Ishikawa (cell line): Measurements from ENCODE around the gene GALNT5.

Experiments used
- CEBPB ChIP-seq: IDR thresholded peaks from 2 replicates; pipeline ENCODE4 v1.6.1; 2012
- CREB1 ChIP-seq: IDR thresholded peaks from 2 replicates; pipeline ENCODE4 v1.6.1; 2012; ENCODE audit warnings: low read depth
- EGR1 ChIP-seq: IDR thresholded peaks from 2 replicates; pipeline ENCODE4 v1.6.1; 2012
- EP300 ChIP-seq: IDR thresholded peaks from 2 replicates; pipeline ENCODE4 v1.6.1; 2012; ENCODE audit warnings: borderline replicate concordance
- FOXM1 ChIP-seq: IDR thresholded peaks from 2 replicates; pipeline ENCODE4 v1.6.1; 2012; ENCODE audit warnings: low read depth, borderline replicate concordance
- NFIC ChIP-seq: IDR thresholded peaks from 2 replicates; pipeline ENCODE4 v1.6.1; 2012
- RAD21 ChIP-seq: IDR thresholded peaks from 2 replicates; pipeline ENCODE4 v1.6.1; 2012; ENCODE audit warnings: low read depth
- REST ChIP-seq: IDR thresholded peaks from 2 replicates; pipeline ENCODE4 v1.6.1; 2012; ENCODE audit warnings: low read depth, mild to moderate bottlenecking
- TAF1 ChIP-seq: IDR thresholded peaks from 2 replicates; pipeline ENCODE4 v1.6.1; 2012; ENCODE audit warnings: low read depth, mild to moderate bottlenecking
- TCF12 ChIP-seq: IDR thresholded peaks from 2 replicates; pipeline ENCODE4 v1.6.1; 2012; ENCODE audit warnings: low read depth
- TEAD4 ChIP-seq: IDR thresholded peaks from 2 replicates; pipeline ENCODE4 v1.6.1; 2012
- YY1 ChIP-seq: IDR thresholded peaks from 2 replicates; pipeline ENCODE4 v1.6.1; 2012; ENCODE audit warnings: low read depth
- ZBTB7A ChIP-seq: IDR thresholded peaks from 2 replicates; pipeline ENCODE4 v1.6.1; 2012; ENCODE audit warnings: low read depth
- TF ChIP-seq, protein P1 (sequence below): IDR thresholded peaks from 2 replicates; pipeline ENCODE4 v1.6.1; 2012

GRCh38 chr2:157363612-157364101 lies 106.2 kb downstream of the GALNT5 start:
- TF ChIP-seq TAF1 (no peak), RAD21 (no peak), EGR1 (no peak), EP300 (no peak), NFIC (no peak), TEAD4 (no peak), CEBPB (no peak), REST (no peak), YY1 (no peak), FOXM1 (no peak), ZBTB7A (no peak), TCF12 (no peak), CREB1 (no peak)
- TF ChIP-seq, protein P1, sequence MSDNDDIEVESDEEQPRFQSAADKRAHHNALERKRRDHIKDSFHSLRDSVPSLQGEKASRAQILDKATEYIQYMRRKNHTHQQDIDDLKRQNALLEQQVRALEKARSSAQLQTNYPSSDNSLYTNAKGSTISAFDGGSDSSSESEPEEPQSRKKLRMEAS, result no peak
